GM18907 (cell line): ENCODE data around the gene CDAN1.

Experiments used
- ATAC-seq: cut with Tn5 transposase; IDR thresholded peaks from one replicate; pipeline ENCODE4 v1.9.1; 2021; ENCODE audit warnings: mild to moderate bottlenecking, moderate library complexity; ENCODE audit not compliant: unreplicated experiment

Gene CDAN1

DNA sequence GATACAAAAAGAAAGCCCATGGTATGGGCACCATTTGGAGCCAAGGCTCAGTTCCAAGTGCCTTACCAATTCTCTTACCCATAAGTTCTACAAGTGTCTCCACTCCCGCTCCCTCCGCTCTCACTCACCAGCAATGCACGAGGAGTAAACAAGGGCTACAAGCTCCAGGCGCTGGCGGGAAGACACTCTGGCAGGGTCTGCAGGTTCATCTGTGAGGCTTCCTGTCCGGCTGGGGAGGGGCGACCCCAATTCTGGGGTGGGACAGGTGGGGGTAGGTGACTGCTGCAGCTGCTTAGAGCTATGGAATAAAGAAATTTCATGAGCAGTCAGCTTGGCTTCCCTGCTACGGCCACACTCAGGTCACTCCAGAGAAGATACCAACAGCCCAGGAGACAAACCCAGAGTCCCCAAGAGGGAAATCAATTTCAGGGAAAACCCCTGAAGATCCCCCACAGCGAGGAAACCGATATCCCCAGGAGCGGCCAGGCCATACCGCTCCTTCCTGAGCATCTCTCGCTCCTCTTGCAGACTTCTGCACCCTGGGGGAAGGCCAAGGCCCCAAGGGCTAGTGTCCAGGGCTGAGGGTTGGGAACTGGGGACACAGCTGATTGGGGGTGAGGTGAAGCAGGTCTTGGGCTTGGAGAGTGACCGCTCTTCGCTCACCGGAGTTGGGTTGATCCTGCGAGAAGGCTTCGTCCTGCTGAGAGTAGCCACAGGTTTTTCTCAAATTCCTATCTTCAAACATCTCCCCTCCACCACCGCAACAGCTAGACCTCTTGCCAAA, 1.4 kb downstream of the CDAN1 start:
- no peak for ATAC-seq

GRCh38 chr15:42734076-42734672, 2.8 kb downstream of the CDAN1 start:
- ATAC-seq: no peak

GRCh38 chr15:42733027-42733426, 3.9 kb downstream of the CDAN1 start:
- no peak for ATAC-seq

- ATAC-seq: no peak
Observed at GRCh38 chr15:42732095-42732827, 4.7 kb downstream of the CDAN1 start.

- ATAC-seq: no peak
Observed at GRCh38 chr15:42731461-42731860, 5.5 kb downstream of the CDAN1 start.

- no peak for ATAC-seq
Observed at GRCh38 chr15:42730536-42730935, 6.4 kb downstream of the CDAN1 start.

- no peak for ATAC-seq
Observed at GRCh38 chr15:42730135-42730534, 6.8 kb downstream of the CDAN1 start.

DNA sequence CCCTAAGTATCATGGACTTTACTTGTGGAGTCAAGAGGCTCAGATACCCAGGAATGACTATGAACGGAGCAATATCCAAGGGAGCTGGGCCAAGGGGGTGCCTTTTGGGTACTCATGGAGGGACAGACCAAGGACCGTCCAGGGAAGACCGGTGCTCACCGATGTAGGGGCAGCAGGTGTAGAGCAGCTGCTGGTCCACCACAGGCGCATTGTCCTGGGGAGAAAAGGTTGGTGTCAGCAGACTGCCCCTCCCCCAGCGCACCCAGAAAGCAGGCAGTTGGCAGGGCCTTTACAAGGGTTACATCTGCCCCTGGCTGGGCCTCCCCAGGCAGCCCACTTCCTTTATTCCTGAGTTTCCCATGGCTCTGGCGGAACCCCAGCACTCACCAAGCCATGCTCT, 7.5 kb downstream of the CDAN1 start:
- ATAC-seq: no peak

- ATAC-seq: no peak
Observed at GRCh38 chr15:42728972-42729371, 8.0 kb downstream of the CDAN1 start.

DNA sequence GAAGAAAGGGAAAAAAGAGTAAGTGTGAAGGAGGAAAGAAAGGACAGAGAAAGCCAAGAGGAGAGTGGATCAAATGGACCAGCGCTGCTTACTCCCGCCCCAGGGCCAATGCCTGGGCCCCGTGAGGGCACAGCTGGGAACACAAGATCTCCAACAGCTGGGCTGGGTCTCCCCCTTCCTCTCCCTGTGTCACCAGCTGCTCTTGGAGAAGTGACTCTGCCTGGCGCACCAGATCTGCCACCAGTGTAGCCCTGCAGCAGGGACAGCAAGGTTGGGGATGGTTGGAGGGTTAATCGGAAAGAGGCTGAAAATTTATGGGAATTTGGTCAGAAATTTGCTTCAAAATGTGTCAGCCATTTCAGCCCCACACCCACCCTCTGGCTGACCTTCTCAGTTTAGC, 8.4 kb downstream of the CDAN1 start:
- ATAC-seq: no peak

DNA sequence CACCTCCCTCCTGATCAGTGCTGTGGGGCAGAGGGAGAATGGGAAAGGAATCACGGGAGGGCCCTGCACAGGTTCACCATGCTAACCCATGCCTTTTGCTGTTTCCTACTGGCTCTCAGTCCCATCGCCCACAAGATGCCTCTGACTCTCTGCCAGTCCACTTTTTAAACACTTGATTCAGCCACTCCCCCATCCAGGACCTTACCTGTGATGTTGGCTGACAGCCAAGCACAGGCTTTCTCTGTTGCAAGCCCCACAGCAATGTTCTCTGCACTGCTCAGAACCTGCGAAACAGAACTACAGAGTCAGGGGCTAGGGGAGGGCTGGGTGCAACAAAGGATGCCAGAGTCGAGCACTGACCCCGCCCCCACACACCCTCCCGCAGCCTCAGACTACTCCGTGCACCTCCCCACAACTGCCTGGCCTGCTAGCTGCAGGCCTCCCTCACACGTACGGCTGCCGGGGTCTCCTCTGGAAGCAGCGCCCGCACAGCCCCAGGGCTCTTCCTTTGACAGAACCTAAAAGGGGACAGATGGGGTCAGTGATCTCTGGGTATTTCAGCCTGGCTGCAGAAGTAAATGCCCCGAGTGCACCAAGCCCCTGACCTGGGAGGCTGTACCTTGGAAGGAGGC, 9.1 kb downstream of the CDAN1 start:
- no peak for ATAC-seq

- ATAC-seq: no peak
Observed at GRCh38 chr15:42726114-42726513, 10.8 kb downstream of the CDAN1 start.

DNA sequence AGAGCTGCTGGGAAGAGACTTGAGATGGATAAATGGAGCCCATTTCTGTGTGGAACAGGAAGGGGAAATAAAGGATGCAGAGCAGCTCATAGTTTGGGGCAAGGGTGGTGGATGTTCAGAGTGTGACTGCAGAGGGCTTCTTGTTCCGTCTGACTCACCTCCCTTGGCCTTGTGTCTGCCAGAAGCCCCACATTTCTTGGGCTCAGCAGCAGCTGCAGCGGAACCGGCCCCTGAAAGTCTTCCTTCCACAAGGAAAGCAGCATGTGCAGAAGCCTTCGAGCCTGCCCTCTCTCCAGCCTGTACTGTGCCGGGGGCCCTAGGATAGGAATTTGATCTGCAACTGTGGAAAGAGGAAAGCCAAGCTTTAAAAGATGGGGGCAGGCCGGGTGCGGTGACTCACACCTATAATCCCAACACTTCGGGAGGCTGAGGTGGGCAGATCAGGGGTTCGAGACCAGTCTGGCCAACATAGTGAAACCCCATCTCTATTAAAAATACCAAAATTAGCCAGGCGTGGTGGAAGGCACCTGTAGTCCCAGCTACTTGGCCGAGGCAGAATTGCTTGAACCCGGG, 11.5 kb downstream of the CDAN1 start:
- no peak for ATAC-seq

DNA sequence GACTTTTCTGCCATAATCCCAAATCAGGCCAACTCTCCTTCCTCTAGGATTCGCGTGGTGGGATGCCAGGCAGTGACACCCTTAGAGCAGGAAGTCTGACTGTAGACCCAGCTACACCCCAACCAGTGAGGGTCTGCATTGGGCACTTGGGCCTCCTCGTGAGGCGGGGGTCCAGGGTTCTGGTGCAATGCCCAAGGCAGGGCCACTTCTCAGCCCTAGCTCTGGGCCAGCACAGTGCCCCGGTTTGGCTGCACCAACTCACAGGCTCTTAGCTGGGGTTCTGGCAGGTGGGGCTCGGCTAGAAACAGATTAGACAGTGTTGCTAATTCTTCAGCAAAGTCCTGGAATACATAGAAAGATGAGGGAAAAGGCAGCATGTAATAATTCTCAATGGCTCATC, 12.7 kb downstream of the CDAN1 start:
- no peak for ATAC-seq

- no peak for ATAC-seq
Observed at GRCh38 chr15:42723068-42723467, 13.9 kb downstream of the CDAN1 start.

GRCh38 chr15:42721916-42722315, 15.0 kb downstream of the CDAN1 start:
- ATAC-seq: no peak

DNA sequence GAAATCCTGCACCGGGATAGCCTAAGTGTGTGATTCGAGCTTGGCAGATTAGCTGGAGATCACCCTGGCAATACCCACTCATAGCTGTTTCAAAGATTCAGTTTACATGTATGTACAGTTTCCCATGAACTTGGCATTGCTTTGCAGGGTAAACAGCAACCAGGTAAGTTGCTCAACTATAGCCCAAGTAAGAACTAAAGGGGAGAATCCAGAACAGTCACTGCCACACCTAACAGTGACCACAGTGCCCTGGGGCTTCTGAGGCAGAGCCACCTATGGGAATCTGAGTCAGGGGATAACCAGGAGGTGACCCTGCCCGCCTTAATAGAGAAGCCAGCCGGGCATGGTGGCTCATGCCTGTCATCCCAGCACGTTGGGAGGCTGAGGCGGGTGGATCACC, 15.9 kb downstream of the CDAN1 start:
- no peak for ATAC-seq

DNA sequence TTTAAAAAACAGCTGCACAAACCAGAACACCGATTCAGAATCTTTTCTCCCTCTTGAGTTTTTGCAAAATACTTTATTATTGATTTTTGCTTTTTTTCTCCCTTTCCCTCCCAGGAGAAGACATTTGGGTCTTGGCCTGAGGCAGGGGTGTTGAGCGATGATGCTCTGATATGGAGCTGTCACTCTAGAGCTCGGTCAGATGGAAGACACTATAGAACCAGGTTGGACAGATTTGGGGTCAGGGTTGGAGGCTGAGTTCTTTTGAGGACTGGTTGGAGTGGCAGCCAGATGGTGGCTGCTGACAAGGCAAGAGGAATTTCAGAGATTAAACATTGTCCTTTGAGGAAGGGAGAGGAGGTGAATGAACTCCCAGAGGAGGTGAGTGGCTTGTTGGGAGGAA, 16.9 kb downstream of the CDAN1 start:
- ATAC-seq: no peak

GRCh38 chr15:42719043-42719442, 17.9 kb downstream of the CDAN1 start:
- no peak for ATAC-seq

GRCh38 chr15:42716626-42717025, 20.3 kb downstream of the CDAN1 start:
- ATAC-seq: no peak

DNA sequence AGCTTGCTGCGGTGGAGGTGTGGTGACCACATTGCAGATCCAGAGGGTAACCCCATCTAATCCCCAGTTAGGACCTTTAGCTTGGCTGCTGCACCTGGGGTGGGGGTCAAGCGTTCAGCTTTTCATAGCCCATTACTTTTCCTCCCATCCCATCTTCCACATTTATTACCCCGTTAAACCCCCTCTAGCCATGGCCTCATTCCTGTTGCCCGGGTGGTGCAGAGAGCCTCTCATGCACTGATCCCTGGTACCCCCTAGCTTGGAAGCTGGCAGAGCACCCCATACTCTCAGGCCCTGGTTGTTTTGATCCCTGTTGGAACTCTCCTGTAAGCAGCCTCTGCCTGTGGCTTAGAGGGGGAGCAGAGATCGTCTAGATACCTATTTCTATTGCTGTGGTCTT, 20.8 kb downstream of the CDAN1 start:
- ATAC-seq: no peak
